IPS-11a (cell line): ENCODE results near the gene LAMC1.
"Not testable (repeated sequence)": the region's sequence is repeated elsewhere in the genome, so short reads cannot be mapped to it uniquely, and the experiment has no call there.

Source experiments
- H3K4me3 ChIP-seq: one replicate; pipeline ENCODE4 v1.5.1; 2013; ENCODE audit warnings: low read depth, low read length, control low read depth

Gene LAMC1

GRCh38 chr1:183040547-183040971 lies 17.3 kb downstream of the LAMC1 start:
- H3K4me3 ChIP-seq = no peak overlapping the region

- no peak overlapping the region for H3K4me3 ChIP-seq
These were observed 20.0 kb downstream of the LAMC1 start for GRCh38 chr1:183043254-183043653.

- no peak overlapping the region for H3K4me3 ChIP-seq
These were observed 20.9 kb downstream of the LAMC1 start for GRCh38 chr1:183043872-183044854.

- H3K4me3 ChIP-seq = no peak overlapping the region
These were observed 21.9 kb downstream of the LAMC1 start for GRCh38 chr1:183044893-183045649.

- no peak overlapping the region for H3K4me3 ChIP-seq
These were observed 25.2 kb downstream of the LAMC1 start for GRCh38 chr1:183048087-183049085.

- no peak overlapping the region for H3K4me3 ChIP-seq
These were observed 28.3 kb downstream of the LAMC1 start for GRCh38 chr1:183051546-183051945.

GRCh38 chr1:183052861-183053260 lies 29.6 kb downstream of the LAMC1 start:
- H3K4me3 ChIP-seq = no peak overlapping the region

- H3K4me3 ChIP-seq = no peak overlapping the region
These were observed 35.8 kb downstream of the LAMC1 start for GRCh38 chr1:183058851-183059502.

GRCh38 chr1:183061194-183061593 lies 38.0 kb downstream of the LAMC1 start:
- H3K4me3 ChIP-seq = no peak overlapping the region

GRCh38 chr1:183063349-183063748 lies 40.1 kb downstream of the LAMC1 start:
- H3K4me3 ChIP-seq = no peak overlapping the region

GRCh38 chr1:183065168-183065706 lies 42.0 kb downstream of the LAMC1 start:
- H3K4me3 ChIP-seq = no peak overlapping the region

GRCh38 chr1:183066432-183066831 lies 43.2 kb downstream of the LAMC1 start:
- not testable (repeated sequence) for H3K4me3 ChIP-seq

GRCh38 chr1:183069562-183070216 lies 46.5 kb downstream of the LAMC1 start:
- no peak overlapping the region for H3K4me3 ChIP-seq

- no peak overlapping the region for H3K4me3 ChIP-seq
These were observed 47.2 kb downstream of the LAMC1 start for GRCh38 chr1:183070234-183070922.

GRCh38 chr1:183070923-183071618 lies 47.9 kb downstream of the LAMC1 start:
- no peak overlapping the region for H3K4me3 ChIP-seq

GRCh38 chr1:183072595-183072994 lies 49.4 kb downstream of the LAMC1 start:
- H3K4me3 ChIP-seq = not testable (repeated sequence)

- H3K4me3 ChIP-seq = no peak overlapping the region
These were observed 50.1 kb downstream of the LAMC1 start for GRCh38 chr1:183073320-183073719.

- no peak overlapping the region for H3K4me3 ChIP-seq
These were observed 51.0 kb downstream of the LAMC1 start for GRCh38 chr1:183074215-183074614.
